Activated T-helper 2 cell treated with anti-CD3 and anti-CD28 coated beads, Interferon-gamma antibody, Interleukin-2, Interleukin-4, amounts not matched to agents 10 μg/mL and 5 μg/mL and 100 μg/mL, durations not matched to agents 14 hours and 24 hours and 36 hours (primary cell): Measurements from ENCODE around the gene SHOX. TPM values are rescaled to one million over a fixed set of nuclear protein-coding genes. Genes with fewer than 3 reads are reported as not detected.
"Not testable (repeated sequence)": the region's sequence is repeated elsewhere in the genome, so short reads cannot be mapped to it uniquely, and the experiment has no call there.

Experiments used
- DNase-seq: peaks from one replicate; pipeline ENCODE4 v3.0.0; 2021; ENCODE audit warnings: low spot score
- H3K27ac Mint-ChIP-seq: one replicate; pipeline ENCODE4 v1.8.0; 2021; ENCODE audit warnings: mixed read lengths
- H3K27me3 Mint-ChIP-seq: one replicate; pipeline ENCODE4 v1.8.0; 2021; ENCODE audit warnings: low read depth, mixed read lengths
- H3K36me3 Mint-ChIP-seq: one replicate; pipeline ENCODE4 v1.8.0; 2021; ENCODE audit warnings: low read depth, mixed read lengths
- H3K4me1 Mint-ChIP-seq: one replicate; pipeline ENCODE4 v1.8.0; 2021; ENCODE audit warnings: low read depth, mixed read lengths
- H3K4me3 Mint-ChIP-seq: one replicate; pipeline ENCODE4 v1.8.0; 2021; ENCODE audit warnings: low read depth, mild to moderate bottlenecking, moderate library complexity, mixed read lengths
- H3K9me3 Mint-ChIP-seq: one replicate; pipeline ENCODE4 v1.8.0; 2021; ENCODE audit warnings: mixed read lengths
- intact Hi-C: fragments of 100-400 bp; cut with micrococcal nuclease; formaldehyde crosslinking; loops from one replicate; pipeline ENCODE4 v1.15.1; 2023
- total RNA-seq: library from RNA; stranded (reverse); gene quantifications from 2 replicates; pipeline ENCODE4 v1.2.3, GENCODE V29; 2022

Gene SHOX
- not detected in 2 replicates for total RNA-seq

- Mint-ChIP-seq H3K9me3 (peaks cover 7% of the 10 kb centered on the region), H3K4me1 (no peaks in the 10 kb centered on the region), H3K36me3 (no peaks in the 10 kb centered on the region), H3K27ac (peak within 1 kb of the TSS; percentile 53), H3K4me3 (no peak within 1 kb of the TSS), H3K27me3 (peaks cover 68% of the 10 kb centered on the region)
- intact Hi-C loops: no loop called here
- no peak for DNase-seq
Observed at GRCh38 chrX:630612-631496, at the start of gene SHOX. Gene SHOX, plus strand, starts transcription at chrX:630791. Its CDS starts 107 bp downstream, at chrX:630898.

- Mint-ChIP-seq H3K27ac (no peak overlapping the region), H3K9me3 (peaks cover 58% of the 10 kb centered on the region), H3K4me1 (no peaks in the 10 kb centered on the region), H3K27me3 (no peaks in the 10 kb centered on the region), H3K4me3 (no peak overlapping the region), H3K36me3 (no peaks in the 10 kb centered on the region)
- intact Hi-C loops: no loop called here
- DNase-seq: no peak
Observed at GRCh38 chrX:581066-581465, 49.5 kb upstream of the SHOX start.

GRCh38 chrX:581720-582298, 48.8 kb upstream of the SHOX start:
- Mint-ChIP-seq H3K27ac (no peak overlapping the region), H3K36me3 (no peaks in the 10 kb centered on the region), H3K9me3 (peaks cover 50% of the 10 kb centered on the region), H3K4me3 (no peak overlapping the region), H3K27me3 (no peaks in the 10 kb centered on the region), H3K4me1 (no peaks in the 10 kb centered on the region)
- no peak for DNase-seq
- intact Hi-C loops: no loop called here

GRCh38 chrX:584572-584971, 46.0 kb upstream of the SHOX start:
- H3K36me3 Mint-ChIP-seq: no peaks in the 10 kb centered on the region
- DNase-seq: no peak
- H3K4me3 Mint-ChIP-seq: no peak overlapping the region
- no peak overlapping the region for H3K27ac Mint-ChIP-seq
- peaks cover 23% of the 10 kb centered on the region for H3K9me3 Mint-ChIP-seq
- no peaks in the 10 kb centered on the region for H3K4me1 Mint-ChIP-seq
- no peaks in the 10 kb centered on the region for H3K27me3 Mint-ChIP-seq
- intact Hi-C loops: no loop called here

- H3K27me3 Mint-ChIP-seq: no peaks in the 10 kb centered on the region
- H3K9me3 Mint-ChIP-seq: peaks cover 18% of the 10 kb centered on the region
- H3K4me1 Mint-ChIP-seq: no peaks in the 10 kb centered on the region
- intact Hi-C loops: no loop called here
- H3K36me3 Mint-ChIP-seq: no peaks in the 10 kb centered on the region
- DNase-seq: no peak
- H3K4me3 Mint-ChIP-seq: no peak overlapping the region
- H3K27ac Mint-ChIP-seq: no peak overlapping the region
Observed at GRCh38 chrX:585115-585808, 45.3 kb upstream of the SHOX start.

GRCh38 chrX:586351-586750, 44.2 kb upstream of the SHOX start:
- intact Hi-C loops: no loop called here
- H3K27me3 Mint-ChIP-seq: no peaks in the 10 kb centered on the region

GRCh38 chrX:589261-589660, 41.3 kb upstream of the SHOX start:
- H3K27ac Mint-ChIP-seq, H3K4me3 Mint-ChIP-seq, H3K27me3 Mint-ChIP-seq, H3K36me3 Mint-ChIP-seq, H3K4me1 Mint-ChIP-seq, intact Hi-C loops, H3K9me3 Mint-ChIP-seq, DNase-seq: not testable (repeated sequence)

More at GRCh38 chrX:586351-586750, 44.2 kb upstream of the SHOX start:
- Mint-ChIP-seq H3K27ac (no peak overlapping the region), H3K9me3 (peaks cover 7% of the 10 kb centered on the region), H3K36me3 (no peaks in the 10 kb centered on the region), H3K4me1 (no peaks in the 10 kb centered on the region), H3K4me3 (no peak overlapping the region)
- DNase-seq: no peak

- no peak for DNase-seq
- Mint-ChIP-seq H3K9me3 (peaks cover 14% of the 10 kb centered on the region), H3K27me3 (no peaks in the 10 kb centered on the region), H3K4me1 (no peaks in the 10 kb centered on the region), H3K27ac (no peak overlapping the region), H3K4me3 (no peak overlapping the region), H3K36me3 (no peaks in the 10 kb centered on the region)
- intact Hi-C loops: no loop called here
Observed at GRCh38 chrX:590693-591404, 39.7 kb upstream of the SHOX start.

- H3K36me3 Mint-ChIP-seq: no peaks in the 10 kb centered on the region
- H3K9me3 Mint-ChIP-seq: peaks cover 32% of the 10 kb centered on the region
- intact Hi-C loops: no loop called here
- H3K27me3 Mint-ChIP-seq: no peaks in the 10 kb centered on the region
- no peak overlapping the region for H3K27ac Mint-ChIP-seq
- no peak for DNase-seq
- H3K4me3 Mint-ChIP-seq: no peak overlapping the region
- no peaks in the 10 kb centered on the region for H3K4me1 Mint-ChIP-seq
Observed at GRCh38 chrX:599837-600715, 30.5 kb upstream of the SHOX start.

- H3K4me1 Mint-ChIP-seq, H3K27me3 Mint-ChIP-seq, H3K36me3 Mint-ChIP-seq, H3K27ac Mint-ChIP-seq, DNase-seq, H3K4me3 Mint-ChIP-seq, intact Hi-C loops: not testable (repeated sequence)
- H3K9me3 Mint-ChIP-seq: peaks cover 10% of the 10 kb centered on the region
Observed at GRCh38 chrX:603029-603428, 27.6 kb upstream of the SHOX start.

- H3K36me3 Mint-ChIP-seq, intact Hi-C loops, H3K4me1 Mint-ChIP-seq, H3K27me3 Mint-ChIP-seq, H3K27ac Mint-ChIP-seq, DNase-seq, H3K4me3 Mint-ChIP-seq: not testable (repeated sequence)
- H3K9me3 Mint-ChIP-seq: peaks cover 10% of the 10 kb centered on the region
Observed at GRCh38 chrX:604616-605015, 26.0 kb upstream of the SHOX start.

- intact Hi-C loops: not testable (repeated sequence)
Observed at GRCh38 chrX:608088-608487, 22.5 kb upstream of the SHOX start.

More at GRCh38 chrX:608088-608487, 22.5 kb upstream of the SHOX start:
- not testable (repeated sequence) for H3K4me1 Mint-ChIP-seq, H3K36me3 Mint-ChIP-seq, H3K27me3 Mint-ChIP-seq, DNase-seq, H3K27ac Mint-ChIP-seq, H3K4me3 Mint-ChIP-seq
- peaks cover 28% of the 10 kb centered on the region for H3K9me3 Mint-ChIP-seq
